Transverse colon (tissue), 4 donors: Measurements from ENCODE around the gene TXLNB. TPM values are rescaled to one million over a fixed set of nuclear protein-coding genes. Genes with fewer than 3 reads are reported as not detected.
"Not testable (repeated sequence)": the region's sequence is repeated elsewhere in the genome, so short reads cannot be mapped to it uniquely, and the experiment has no call there.

Source experiments
- DNase-seq: peaks from one replicate; pipeline ENCODE4 v3.0.0-alpha.2; 2019
- H3K27ac ChIP-seq, 4 donors: fragments of 200-600 bp; sonication (generic); 2 replicates each; pipeline ENCODE4 v1.5.1; 2016 to 2018; ENCODE audit warnings: inconsistent platforms in 4 of 4
- H3K27me3 ChIP-seq: fragments of 200-600 bp; sonication (generic); 2 replicates; pipeline ENCODE4 v1.5.1; 2017; ENCODE audit warnings: inconsistent platforms
- H3K36me3 ChIP-seq, 4 donors: fragments of 200-600 bp; sonication (generic); 2 replicates each; pipeline ENCODE4 v1.5.1; 2017 to 2019; ENCODE audit warnings: inconsistent platforms in 4 of 4
- H3K4me1 ChIP-seq, 4 donors: fragments of 200-600 bp; sonication (generic); 2 replicates each; pipeline ENCODE4 v1.5.1; 2017 to 2020; ENCODE audit warnings: inconsistent platforms in 4 of 4
- H3K4me3 ChIP-seq, 4 donors: fragments of 200-600 bp; sonication (generic); 1 replicate in 1 of 4; 2 replicates in 3 of 4; pipeline versions ENCODE4 v1.5.1 to v1.6.1; 2017 to 2019; ENCODE audit warnings: inconsistent platforms in 4 of 4
- H3K9me3 ChIP-seq, 2 donors: fragments of 200-600 bp; sonication (generic); 2 replicates each; pipeline ENCODE4 v1.5.1; 2017 to 2019; ENCODE audit warnings: inconsistent platforms in 2 of 2
- CTCF ChIP-seq, 5 experiments: fragments of 200-600 bp in 3 of 5; fragments of 450-650 bp in 2 of 5; sonication (generic) in 3 of 5; IDR thresholded peaks; 1 replicate in 2 of 5; 2 replicates in 3 of 5; pipeline ENCODE4 v1.5.1; 2016 to 2017; ENCODE audit warnings: antibody characterized with exemption in 5 of 5, inconsistent platforms in 3 of 5, mild to moderate bottlenecking in 2 of 5, moderate library complexity in 1 of 5
- EP300 ChIP-seq: sonication (generic); formaldehyde crosslinking; IDR thresholded peaks from one replicate; pipeline ENCODE4 v1.6.1; 2017; ENCODE audit warnings: antibody characterized with exemption, low read depth
- POLR2A ChIP-seq: fragments of 450-650 bp; IDR thresholded peaks from one replicate; pipeline ENCODE4 v1.6.1; 2016; ENCODE audit warnings: antibody characterized with exemption, mild to moderate bottlenecking, moderate library complexity
- POLR2AphosphoS5 ChIP-seq, 3 donors: sonication (generic); formaldehyde crosslinking; IDR thresholded peaks; one replicate each; pipeline ENCODE4 v1.6.1; 2016; ENCODE audit warnings: antibody characterized with exemption in 3 of 3
- WGBS, 2 donors: methylation state at CpG; one replicate each; pipeline ENCODE4 v1.1.5; 2018; ENCODE audit warnings: low coverage in 1 of 2; 5-methylcytosine and 5-hydroxymethylcytosine counted together
- in situ Hi-C, 4 donors: fragments of 200-750 bp; cut with MboI; loops; one replicate each; pipeline versions ENCODE4 v1.15.0 to v1.15.1; 2017; ENCODE audit warnings: low sequenced_read_pairs in 3 of 4, low pct_ligation_motif_present in 1 of 4, low pct_unique_long_range_greater_than_20kb in 1 of 4
- intact Hi-C: fragments of 100-400 bp; cut with DNase I; formaldehyde crosslinking; loops from one replicate; pipeline ENCODE4 v1.15.1; 2023; ENCODE audit warnings: low total_unique reads
- total RNA-seq, 4 donors: library from RNA; depleted of rRNA; stranded (reverse); fragments of >200 nt; gene quantifications; one replicate each; pipeline ENCODE4 v1.1.0, GENCODE V29; 2016

Gene TXLNB
- total RNA-seq, 4 donors from 2014 or later = 0.27 to 6.6 (median 2.1) TPM; not detected in 1

- intact Hi-C loops = no loop called here
- no peaks in the 10 kb centered on the region for H3K36me3 ChIP-seq
- no peaks in the 10 kb centered on the region for H3K27me3 ChIP-seq
- WGBS, 2 donors = 11 to 18% methylated on average over 2 of the region's 2 CpGs
- peak overlapping the region; percentile 16 to 50 (median 26) for H3K27ac ChIP-seq
- peak; percentile 65 for DNase-seq
- H3K4me3 ChIP-seq = no peak overlapping the region
- TF ChIP-seq CTCF (IDR thresholded peaks at IDR 0.05) (no peak), POLR2AphosphoS5 (IDR thresholded peaks at IDR 0.05) (peak in 1 of 3 donors; percentile 33)
- no peaks in the 10 kb centered on the region for H3K9me3 ChIP-seq
- in situ Hi-C loops = loop anchor here in 1 of 4 donors (25.0 kb wide), 1 partner anchor 122 kb away; the partner anchor contains the start of gene CITED2
- H3K4me1 ChIP-seq = peaks cover 0 to 20% (median 5%) of the 10 kb centered on the region in 4 donors
Observed at GRCh38 chr6:139240161-139241010, 51.4 kb downstream of the TXLNB start.

GRCh38 chr6:139239064-139239463 lies 52.7 kb downstream of the TXLNB start:
- peaks cover 0 to 20% (median 5%) of the 10 kb centered on the region in 4 donors for H3K4me1 ChIP-seq
- TF ChIP-seq CTCF (IDR thresholded peaks at IDR 0.05) = no peak
- 75 to 78% methylated on average over 5 to 10 of the region's 10 CpGs for WGBS, 2 donors
- no peaks in the 10 kb centered on the region for H3K36me3 ChIP-seq
- no peaks in the 10 kb centered on the region for H3K27me3 ChIP-seq
- H3K27ac ChIP-seq = peak overlapping the region in 2 of 4 donors; percentile 7 to 16
- no peak for DNase-seq
- no peak overlapping the region for H3K4me3 ChIP-seq
- intact Hi-C loops (no loop called here), in situ Hi-C loops (loop anchor here in 1 of 4 donors (25.0 kb wide), 1 partner anchor 123 kb away; the partner anchor contains the start of gene CITED2)
- H3K9me3 ChIP-seq = no peaks in the 10 kb centered on the region

GRCh38 chr6:139236105-139236504 lies 55.7 kb downstream of the TXLNB start:
- H3K4me3 ChIP-seq = no peak overlapping the region
- in situ Hi-C loops (loop anchor here in 1 of 4 donors (25.0 kb wide), 1 partner anchor 126 kb away; the partner anchor contains the start of gene CITED2), intact Hi-C loops (no loop called here)
- DNase-seq = no peak
- no peak overlapping the region for H3K27ac ChIP-seq
- no peaks in the 10 kb centered on the region for H3K9me3 ChIP-seq
- TF ChIP-seq POLR2A = no peak
- no peak for TF ChIP-seq CTCF (IDR thresholded peaks at IDR 0.05)
- TF ChIP-seq EP300 = no peak
- no peak for TF ChIP-seq POLR2AphosphoS5 (IDR thresholded peaks at IDR 0.05)
- no peaks in the 10 kb centered on the region for H3K36me3 ChIP-seq
- H3K4me1 ChIP-seq = peaks cover 0 to 17% (median 5%) of the 10 kb centered on the region in 4 donors
- H3K27me3 ChIP-seq = no peaks in the 10 kb centered on the region
- 84% methylated on average over 5 of the region's 5 CpGs; no CpG with 5 or more reads in 1 of the 2 donors for WGBS, 2 donors

GRCh38 chr6:139235661-139236060 lies 56.1 kb downstream of the TXLNB start:
- H3K4me1 ChIP-seq = peaks cover 0 to 12% (median 5%) of the 10 kb centered on the region in 4 donors
- no peaks in the 10 kb centered on the region for H3K36me3 ChIP-seq
- H3K27me3 ChIP-seq = no peaks in the 10 kb centered on the region
- H3K4me3 ChIP-seq = no peak overlapping the region
- TF ChIP-seq EP300 (no peak), CTCF (IDR thresholded peaks at IDR 0.05) (no peak), POLR2A (no peak), POLR2AphosphoS5 (IDR thresholded peaks at IDR 0.05) (no peak)
- no peak for DNase-seq
- H3K9me3 ChIP-seq = no peaks in the 10 kb centered on the region
- 89 to 100% methylated on average over 2 to 12 of the region's 12 CpGs for WGBS, 2 donors
- intact Hi-C loops = no loop called here
- in situ Hi-C loops = loop anchor here in 1 of 4 donors (25.0 kb wide), 1 partner anchor 127 kb away; the partner anchor contains the start of gene CITED2
- H3K27ac ChIP-seq = no peak overlapping the region

GRCh38 chr6:139234193-139234592 lies 57.6 kb downstream of the TXLNB start:
- H3K4me3 ChIP-seq, H3K27me3 ChIP-seq, DNase-seq, intact Hi-C loops, H3K27ac ChIP-seq, H3K4me1 ChIP-seq, H3K36me3 ChIP-seq, H3K9me3 ChIP-seq: not testable (repeated sequence)
- in situ Hi-C loops = loop anchor here in 1 of 4 donors (25.0 kb wide), 1 partner anchor 128 kb away; the partner anchor contains the start of gene CITED2
- 91 to 100% methylated on average over 1 to 2 of the region's 2 CpGs for WGBS, 2 donors
